ENCODE measurements around the gene DCAF17.
A peak's percentile ranks its signal among the peaks of the same experiment; 100 is the strongest.
"Not testable (repeated sequence)": the region's sequence is repeated elsewhere in the genome, so short reads cannot be mapped to it uniquely, and the experiment has no call there.

DCAF17 gene

GRCh38 chr2:171516793-171517192 is 82.8 kb downstream of the DCAF17 start:
- no peak for DNase-seq

- no peak for DNase-seq
These were observed 86.4 kb downstream of the DCAF17 start for GRCh38 chr2:171520471-171520870.

- DNase-seq = no peak
These were observed 87.5 kb downstream of the DCAF17 start for GRCh38 chr2:171521361-171522051.

GRCh38 chr2:171522052-171522787 is 88.2 kb downstream of the DCAF17 start, which contains the start of gene CYBRD1:
Gene CYBRD1, plus strand, starts transcription at chr2:171522474. Its CDS starts 72 bp downstream, at chr2:171522546.
- DNase-seq = peak; percentile 9

- DNase-seq = peak; percentile 5
These were observed 88.7 kb downstream of the DCAF17 start for GRCh38 chr2:171522788-171523087.

GRCh38 chr2:171523088-171524017 is 89.3 kb downstream of the DCAF17 start:
- peak; percentile 5 for DNase-seq

GRCh38 chr2:171524018-171524401 is 90.0 kb downstream of the DCAF17 start:
- no peak for DNase-seq

- no peak for DNase-seq
These were observed 95.9 kb downstream of the DCAF17 start for GRCh38 chr2:171529914-171530313.

- no peak for DNase-seq
These were observed 96.4 kb downstream of the DCAF17 start for GRCh38 chr2:171530378-171530777.

- DNase-seq = not testable (repeated sequence)
These were observed 96.8 kb downstream of the DCAF17 start for GRCh38 chr2:171530859-171531258.

- DNase-seq = no peak
These were observed 97.3 kb downstream of the DCAF17 start for GRCh38 chr2:171531291-171531690.

GRCh38 chr2:171531836-171532450 is 97.9 kb downstream of the DCAF17 start:
- DNase-seq = no peak

GRCh38 chr2:171533331-171533730 is 99.3 kb downstream of the DCAF17 start:
- DNase-seq = no peak
